Activated CD4-positive, alpha-beta memory T cell treated with anti-CD3 and anti-CD28 coated beads for 36 hours (primary cell): ENCODE measurements around the gene CBY1. TPM values are rescaled to one million over a fixed set of nuclear protein-coding genes. Genes with fewer than 3 reads are reported as not detected.
"Not testable (repeated sequence)": the region's sequence is repeated elsewhere in the genome, so short reads cannot be mapped to it uniquely, and the experiment has no call there.

Experiments
- CTCF ChIA-PET: fragments of 350-600 bp; sonication (Branson Sonifier 250); formaldehyde crosslinking; loops from one replicate; lab custom pipeline; 2021; ENCODE audit warnings: antibody characterized with exemption, inconsistent platforms; lab: Charles Lee
- POLR2A ChIA-PET: fragments of 350-600 bp; sonication (Branson Sonifier 250); formaldehyde crosslinking; loops from one replicate; lab custom pipeline; 2021; ENCODE audit warnings: antibody characterized with exemption; lab: Charles Lee
- DNase-seq: peaks from one replicate; pipeline ENCODE4 v3.0.0-alpha.2; 2020
- H3K27ac Mint-ChIP-seq: one replicate; pipeline ENCODE4 v1.8.0; 2021; ENCODE audit warnings: mixed read lengths
- H3K27me3 Mint-ChIP-seq: one replicate; pipeline ENCODE4 v1.8.0; 2021; ENCODE audit warnings: mixed read lengths
- H3K36me3 Mint-ChIP-seq: one replicate; pipeline ENCODE4 v1.8.0; 2021; ENCODE audit warnings: mixed read lengths
- H3K4me1 Mint-ChIP-seq: one replicate; pipeline ENCODE4 v1.8.0; 2021; ENCODE audit warnings: low read depth, mixed read lengths
- H3K4me3 Mint-ChIP-seq: one replicate; pipeline ENCODE4 v1.8.0; 2021; ENCODE audit warnings: mild to moderate bottlenecking, mixed read lengths
- H3K9me3 Mint-ChIP-seq: one replicate; pipeline ENCODE4 v1.8.0; 2021; ENCODE audit warnings: mixed read lengths
- intact Hi-C: fragments of 100-400 bp; cut with micrococcal nuclease; formaldehyde crosslinking; loops from one replicate; pipeline ENCODE4 v1.15.1; 2023
- total RNA-seq, 2 experiments: library from RNA; stranded (reverse); gene quantifications; one replicate each; pipeline ENCODE4 v1.2.3, GENCODE V29; 2021

CBY1 gene
- total RNA-seq = 10 to 100 TPM in 1 of 2 experiments, 1 to 10 TPM in 1; 9.8 to 14.6 TPM

DNA sequence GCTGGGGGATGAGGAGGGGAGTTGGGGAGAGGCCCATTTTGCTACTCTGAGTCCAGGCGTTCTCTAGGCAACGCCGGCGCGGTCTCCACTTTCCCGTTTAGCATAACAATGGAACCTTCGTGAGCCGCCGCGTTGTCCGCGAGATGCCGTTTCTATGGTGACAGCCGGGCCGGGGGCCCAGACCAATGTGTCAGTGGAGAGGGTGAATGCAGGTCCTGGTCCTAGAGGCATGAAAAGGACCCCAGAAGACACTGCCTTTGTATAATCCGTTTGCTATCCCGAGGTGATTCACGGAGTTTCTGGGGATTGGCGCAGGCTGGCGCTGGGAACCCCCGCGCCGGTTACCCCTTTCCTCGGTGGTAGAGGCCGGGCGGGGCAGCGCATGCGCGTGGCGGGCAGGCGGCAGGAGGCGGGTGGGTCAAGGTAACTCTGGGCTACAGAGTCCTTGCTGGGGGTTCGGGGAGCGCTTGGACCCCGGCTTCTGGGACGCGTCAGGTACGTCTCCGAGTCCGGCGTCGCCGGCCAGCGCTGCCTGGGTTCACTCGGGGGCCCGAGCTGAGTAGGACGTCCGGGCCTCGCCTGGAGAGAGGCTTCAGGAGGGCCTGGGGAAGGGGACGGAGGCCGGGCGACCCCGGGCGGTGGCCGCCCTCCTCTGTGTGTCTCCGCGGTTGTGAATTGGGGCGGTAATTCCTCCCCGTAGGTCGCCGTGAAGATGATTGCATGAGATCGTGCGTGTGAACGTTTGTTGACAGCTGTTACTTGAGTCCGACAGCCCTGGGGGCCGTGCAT, at the start of gene CBY1, which contains the start of gene FAM227A:
Gene CBY1, plus strand, starts transcription at position 383 of the 789 bp plus-strand sequence. CDS start 11,417 bp downstream, outside the sequence.
Gene FAM227A, minus strand, starts transcription at position 137 of the 789 bp plus-strand sequence. CDS start 6,224 bp downstream, outside the sequence.
- H3K27me3 Mint-ChIP-seq = no peaks in the 10 kb centered on the region
- peak within 1 kb of the TSS; percentile 88 for H3K4me3 Mint-ChIP-seq
- DNase-seq = peak; percentile 88
- no peaks in the 10 kb centered on the region for H3K36me3 Mint-ChIP-seq
- ChIA-PET POLR2A (interaction anchor here (0.8 to 1.5 kb wide), 5 partner anchors 25 to 100 kb away, joined by 3 to 4 read pairs (median 3); partner anchors contain the start of genes GTPBP1 and TOMM22), CTCF (interaction anchor here (1.5 kb wide), 1 partner anchor 25 kb away, joined by 11 read pairs; the partner anchor contains the start of gene TOMM22)
- peaks cover 15% of the 10 kb centered on the region for H3K4me1 Mint-ChIP-seq
- H3K27ac Mint-ChIP-seq = peak within 1 kb of the TSS; percentile 96
- intact Hi-C loops = loop anchor here (1.0 to 2.0 kb wide), 3 partner anchors 24 to 218 kb away; partner anchors contain the start of genes GTPBP1 and TOMM22
- no peaks in the 10 kb centered on the region for H3K9me3 Mint-ChIP-seq

DNA sequence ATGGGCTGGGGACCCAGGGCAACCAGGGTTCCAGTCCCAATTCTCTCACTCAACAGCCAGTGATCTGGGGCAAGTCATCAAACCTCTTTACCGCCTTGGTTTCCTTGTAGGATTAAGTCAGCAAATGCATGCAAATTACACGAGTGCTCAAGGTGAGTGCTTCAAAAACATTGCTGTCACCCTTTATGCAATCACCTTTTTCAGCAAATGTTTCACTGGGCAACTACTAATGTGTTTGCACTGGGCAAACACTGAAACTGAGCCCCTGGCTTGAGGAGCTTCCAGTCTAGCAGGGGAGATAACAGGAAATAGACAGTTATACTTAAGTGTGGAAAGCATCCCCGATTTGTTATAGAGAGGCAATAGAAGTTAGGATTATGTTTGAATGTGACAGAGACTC, 48.8 kb upstream of the CBY1 start:
- Mint-ChIP-seq H3K27ac (no peak overlapping the region), H3K36me3 (no peaks in the 10 kb centered on the region), H3K27me3 (peaks cover 4% of the 10 kb centered on the region), H3K4me3 (no peak overlapping the region), H3K9me3 (no peaks in the 10 kb centered on the region), H3K4me1 (no peaks in the 10 kb centered on the region)
- CTCF ChIA-PET = no interaction called here
- POLR2A ChIA-PET = no interaction called here
- intact Hi-C loops = no loop called here
- DNase-seq = no peak

DNA sequence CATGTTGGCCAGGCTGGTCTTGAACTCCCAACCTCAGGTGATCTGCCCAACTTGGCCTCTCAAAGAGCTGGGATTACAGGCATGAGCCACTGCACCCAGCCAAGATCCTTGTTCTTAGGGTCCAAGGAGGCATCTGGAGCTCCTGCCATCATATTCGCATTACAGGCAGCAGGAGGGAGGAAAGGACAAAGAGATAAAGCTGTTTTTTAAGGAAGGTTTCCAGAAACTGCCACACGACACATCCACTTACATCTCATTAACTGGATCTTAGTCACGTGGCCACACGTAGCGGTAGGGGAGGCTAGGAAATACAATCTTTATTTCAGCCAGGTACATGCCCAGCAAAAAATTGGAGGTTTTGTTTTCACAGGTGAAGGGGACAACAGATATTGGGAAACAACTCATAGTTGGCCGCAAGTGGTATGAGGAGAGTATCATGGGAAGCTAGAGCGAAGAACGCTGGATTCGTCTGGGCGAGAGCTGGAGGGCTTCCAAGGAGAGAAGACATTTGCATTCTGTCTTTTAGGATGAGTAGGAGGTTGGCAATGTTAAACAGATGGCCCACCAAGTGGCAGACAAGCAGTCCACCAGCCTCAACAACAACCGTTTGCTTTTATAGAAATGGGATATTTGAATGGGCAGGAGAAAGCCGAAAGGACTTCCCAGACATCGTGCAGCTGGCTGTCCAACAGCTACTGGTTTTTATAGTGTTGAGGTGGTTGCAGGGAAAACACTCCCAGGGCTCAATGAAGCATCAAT, 47.3 kb upstream of the CBY1 start:
- H3K4me1 Mint-ChIP-seq = peaks cover 2% of the 10 kb centered on the region
- H3K9me3 Mint-ChIP-seq = no peaks in the 10 kb centered on the region
- no peak overlapping the region for H3K27ac Mint-ChIP-seq
- POLR2A ChIA-PET = no interaction called here
- H3K4me3 Mint-ChIP-seq = no peak overlapping the region
- peaks cover 4% of the 10 kb centered on the region for H3K27me3 Mint-ChIP-seq
- DNase-seq = no peak
- H3K36me3 Mint-ChIP-seq = no peaks in the 10 kb centered on the region
- intact Hi-C loops = no loop called here
- CTCF ChIA-PET = no interaction called here

DNA sequence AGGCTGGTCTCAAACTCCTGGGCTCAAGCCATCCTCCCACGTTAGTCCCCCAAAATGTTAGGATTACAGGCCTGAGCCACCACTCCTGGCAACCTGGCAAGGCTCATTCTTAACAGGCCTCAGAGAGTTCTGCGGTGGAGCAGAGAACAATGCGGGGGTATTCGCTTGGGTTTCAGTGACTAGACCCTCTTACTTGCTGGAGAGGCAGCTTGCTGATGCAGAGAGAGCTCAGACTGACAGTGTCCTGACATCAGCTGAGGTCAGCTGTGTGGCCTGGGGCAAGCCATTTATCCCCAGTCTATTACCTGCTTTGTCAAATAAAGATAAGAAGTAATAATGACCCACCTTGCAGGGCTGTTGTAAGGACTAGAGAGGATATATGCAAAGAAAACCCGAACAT, 46.2 kb upstream of the CBY1 start:
- DNase-seq = no peak

DNA sequence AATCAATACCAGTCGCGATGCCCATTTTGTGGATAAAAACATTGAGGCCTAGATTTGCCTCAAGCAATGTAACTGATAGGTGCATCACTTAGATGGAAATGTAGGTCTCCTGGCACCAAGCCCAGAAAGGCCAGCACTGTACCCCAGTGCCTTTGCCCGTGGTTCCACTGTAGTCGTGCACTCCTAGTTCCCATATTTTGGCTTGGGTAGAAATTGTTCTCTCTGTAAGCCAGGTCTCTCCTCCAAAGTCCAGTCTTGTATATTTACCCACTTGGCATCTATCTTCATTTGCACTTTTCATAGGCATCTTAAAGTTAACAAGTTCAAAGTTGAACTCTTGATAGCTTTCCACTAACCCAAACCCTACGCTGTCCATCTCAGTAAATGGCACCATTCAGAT, 44.9 kb upstream of the CBY1 start:
- Mint-ChIP-seq H3K9me3 (no peaks in the 10 kb centered on the region), H3K27me3 (peaks cover 11% of the 10 kb centered on the region), H3K4me3 (no peak overlapping the region), H3K4me1 (peaks cover 2% of the 10 kb centered on the region), H3K36me3 (no peaks in the 10 kb centered on the region), H3K27ac (no peak overlapping the region)
- intact Hi-C loops = no loop called here
- CTCF ChIA-PET = no interaction called here
- POLR2A ChIA-PET = no interaction called here
- no peak for DNase-seq

More for the DNA sequence above, 46.2 kb upstream of the CBY1 start:
- POLR2A ChIA-PET = no interaction called here
- no peaks in the 10 kb centered on the region for H3K9me3 Mint-ChIP-seq
- CTCF ChIA-PET = no interaction called here
- peaks cover 6% of the 10 kb centered on the region for H3K27me3 Mint-ChIP-seq
- no peaks in the 10 kb centered on the region for H3K36me3 Mint-ChIP-seq
- no peak overlapping the region for H3K4me3 Mint-ChIP-seq
- intact Hi-C loops = no loop called here
- no peak overlapping the region for H3K27ac Mint-ChIP-seq
- H3K4me1 Mint-ChIP-seq = peaks cover 2% of the 10 kb centered on the region

DNA sequence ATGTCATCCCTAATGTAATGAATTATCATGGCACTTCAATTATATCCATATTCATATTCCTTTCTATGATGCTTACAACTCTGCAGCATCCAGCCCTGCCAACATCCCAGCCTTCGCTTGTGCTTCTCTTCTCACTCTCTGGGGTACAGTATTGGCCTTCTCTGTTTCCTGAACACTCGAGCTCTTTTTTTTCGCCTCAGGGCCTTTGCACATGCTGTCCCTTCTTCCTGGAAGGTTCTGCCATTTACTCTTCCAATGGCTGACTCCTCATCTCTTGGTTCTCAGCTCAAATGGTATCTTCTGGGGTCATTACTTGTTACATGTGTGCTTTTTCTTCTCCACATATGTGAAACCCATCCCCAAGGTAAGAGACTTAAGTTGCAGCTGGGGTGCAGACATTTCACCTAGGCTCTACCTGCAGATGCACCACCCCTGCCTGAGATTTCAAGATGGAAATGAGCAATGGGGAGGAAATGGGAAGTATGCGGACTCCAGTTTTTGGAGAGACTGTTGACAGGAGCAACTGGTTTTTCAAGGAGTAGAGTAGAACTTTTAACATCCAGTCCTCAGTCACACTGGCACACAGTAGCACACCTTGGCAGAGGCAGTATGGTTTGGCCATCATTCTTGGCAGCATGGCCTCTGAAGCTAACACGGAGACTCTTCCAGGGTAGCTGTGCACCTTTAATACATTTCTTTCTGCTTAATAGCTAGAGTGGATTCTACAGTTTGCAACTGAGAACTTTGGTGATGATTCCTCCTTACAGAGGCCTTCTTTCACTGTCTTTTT, 44.0 kb upstream of the CBY1 start:
- H3K27ac Mint-ChIP-seq = no peak overlapping the region
- H3K36me3 Mint-ChIP-seq = no peaks in the 10 kb centered on the region
- peaks cover 15% of the 10 kb centered on the region for H3K27me3 Mint-ChIP-seq
- peaks cover 2% of the 10 kb centered on the region for H3K4me1 Mint-ChIP-seq
- H3K4me3 Mint-ChIP-seq = no peak overlapping the region
- CTCF ChIA-PET = no interaction called here
- no peak for DNase-seq
- H3K9me3 Mint-ChIP-seq = no peaks in the 10 kb centered on the region
- intact Hi-C loops = no loop called here
- POLR2A ChIA-PET = no interaction called here

DNA sequence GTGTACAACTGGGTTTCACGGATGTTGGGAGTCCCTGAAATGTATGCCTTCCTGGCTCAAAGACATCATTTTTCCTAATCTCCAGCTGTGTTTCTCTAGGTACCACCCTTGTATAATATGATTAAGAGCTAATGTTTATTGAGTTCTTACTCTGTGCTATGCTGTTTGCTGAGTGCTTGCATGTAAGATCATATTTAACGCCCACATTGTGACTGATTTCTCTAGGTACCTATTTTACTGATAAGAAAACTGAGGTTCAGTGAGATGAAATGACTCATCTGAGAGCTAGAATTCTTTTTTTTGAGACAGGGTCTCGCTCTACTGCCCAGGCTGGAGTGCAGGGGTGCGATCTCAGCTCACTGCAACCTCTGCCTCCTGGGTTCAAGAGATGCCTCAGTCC, 42.9 kb upstream of the CBY1 start:
- Mint-ChIP-seq H3K27ac (no peak overlapping the region), H3K4me3 (no peak overlapping the region), H3K4me1 (peaks cover 2% of the 10 kb centered on the region), H3K9me3 (peaks cover 12% of the 10 kb centered on the region), H3K36me3 (peaks cover 3% of the 10 kb centered on the region), H3K27me3 (peaks cover 11% of the 10 kb centered on the region)
- ChIA-PET POLR2A (interaction anchor here (1.1 kb wide), 1 partner anchor 43 kb away, joined by 3 read pairs; the partner anchor contains the start of gene CBY1), CTCF (interaction anchor here (0.6 to 1.1 kb wide), 2 partner anchors 68 to 141 kb away, joined by 3 to 7 read pairs; partner anchors contain the start of gene TOMM22)
- DNase-seq = no peak
- intact Hi-C loops = no loop called here

DNA sequence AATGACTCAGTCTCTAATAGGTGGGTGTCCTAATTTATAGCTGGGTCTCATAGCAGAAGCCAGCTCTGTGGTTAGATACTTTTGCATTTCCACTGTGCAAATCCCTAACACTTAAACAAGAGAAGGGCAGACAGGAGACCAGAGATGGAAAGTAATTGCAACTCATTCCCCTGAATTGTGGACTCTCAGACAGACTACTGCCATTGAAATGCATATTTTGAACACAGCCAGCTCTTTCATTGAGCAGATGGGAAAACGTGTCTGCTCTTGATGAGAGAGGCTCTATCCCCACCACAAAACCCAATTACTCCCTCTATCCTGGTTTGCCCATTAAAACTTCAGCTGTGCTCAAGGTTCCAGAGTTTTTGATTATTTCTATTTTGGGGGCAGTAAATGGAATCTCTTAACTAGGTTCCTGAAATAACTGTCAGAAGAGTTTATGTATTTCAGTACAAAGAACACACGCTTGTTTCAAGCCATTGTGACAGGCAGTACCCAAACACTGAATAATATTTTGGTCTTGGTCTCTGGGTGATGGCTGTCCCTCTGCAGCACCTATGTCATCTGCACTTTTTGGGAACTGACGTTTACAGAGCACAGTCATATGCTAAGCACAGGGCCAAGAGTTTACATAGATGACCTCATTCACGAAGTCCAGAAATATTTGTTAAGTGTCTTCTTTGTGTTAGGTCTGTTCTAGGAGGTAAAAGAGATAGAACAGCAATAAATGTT, 41.9 kb upstream of the CBY1 start:
- peaks cover 2% of the 10 kb centered on the region for H3K4me1 Mint-ChIP-seq
- peaks cover 14% of the 10 kb centered on the region for H3K27me3 Mint-ChIP-seq
- H3K36me3 Mint-ChIP-seq = peaks cover 6% of the 10 kb centered on the region
- peaks cover 16% of the 10 kb centered on the region for H3K9me3 Mint-ChIP-seq
- no peak overlapping the region for H3K27ac Mint-ChIP-seq
- no peak overlapping the region for H3K4me3 Mint-ChIP-seq
- POLR2A ChIA-PET = interaction anchor here (1.1 kb wide), 1 partner anchor 43 kb away, joined by 3 read pairs; the partner anchor contains the start of gene CBY1
- DNase-seq = no peak
- CTCF ChIA-PET = interaction anchor here (1.1 kb wide), 1 partner anchor 67 kb away, joined by 7 read pairs; the partner anchor contains the start of gene TOMM22
- intact Hi-C loops = no loop called here

DNA sequence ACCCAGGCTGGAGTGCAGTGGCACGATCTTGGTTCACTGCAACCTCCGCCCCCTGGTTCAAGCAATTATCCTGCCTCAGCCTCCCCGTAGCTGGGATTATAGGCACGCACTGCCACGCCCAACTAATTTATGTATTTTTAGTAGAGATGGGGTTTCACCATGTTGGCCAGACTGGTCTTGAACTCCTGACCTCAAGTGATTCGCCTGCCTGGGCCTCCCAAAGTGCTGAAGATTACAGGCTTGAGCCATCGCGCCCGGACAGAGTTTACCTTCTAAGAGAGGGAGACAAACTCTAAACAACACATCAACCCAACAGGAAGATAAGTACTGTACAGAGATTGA, 41.4 kb upstream of the CBY1 start:
- POLR2A ChIA-PET, H3K36me3 Mint-ChIP-seq: not testable (repeated sequence)

DNA sequence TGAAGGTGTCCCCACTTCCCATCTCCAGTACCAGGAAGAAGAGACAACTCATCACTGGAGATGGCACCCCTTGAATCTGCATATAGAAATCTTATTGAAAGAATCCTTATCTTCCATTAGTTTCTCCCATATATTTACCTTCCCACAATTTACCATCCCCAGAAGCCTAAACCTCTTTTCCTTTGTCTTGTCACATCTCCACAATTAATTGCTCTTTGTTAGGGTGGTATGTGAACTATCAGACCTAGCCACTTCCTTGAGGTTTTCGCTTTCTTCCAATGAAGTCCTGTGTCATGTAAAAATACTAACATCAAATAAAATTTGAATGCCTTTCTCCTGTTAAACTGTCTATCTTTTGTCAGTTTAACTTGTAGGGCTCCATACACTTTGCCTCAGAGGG, 38.2 kb upstream of the CBY1 start:
- peaks cover 2% of the 10 kb centered on the region for H3K4me1 Mint-ChIP-seq
- H3K9me3 Mint-ChIP-seq = peaks cover 16% of the 10 kb centered on the region
- intact Hi-C loops = no loop called here
- H3K27ac Mint-ChIP-seq = no peak overlapping the region
- peaks cover 14% of the 10 kb centered on the region for H3K27me3 Mint-ChIP-seq
- no peak overlapping the region for H3K4me3 Mint-ChIP-seq
- no peak for DNase-seq
- CTCF ChIA-PET = no interaction called here
- H3K36me3 Mint-ChIP-seq = peaks cover 6% of the 10 kb centered on the region
- POLR2A ChIA-PET = no interaction called here

More for the DNA sequence above, 41.4 kb upstream of the CBY1 start:
- H3K4me3 Mint-ChIP-seq, H3K4me1 Mint-ChIP-seq, H3K27ac Mint-ChIP-seq, CTCF ChIA-PET, DNase-seq, intact Hi-C loops: not testable (repeated sequence)
- Mint-ChIP-seq H3K9me3 (peaks cover 16% of the 10 kb centered on the region), H3K27me3 (peaks cover 14% of the 10 kb centered on the region)

DNA sequence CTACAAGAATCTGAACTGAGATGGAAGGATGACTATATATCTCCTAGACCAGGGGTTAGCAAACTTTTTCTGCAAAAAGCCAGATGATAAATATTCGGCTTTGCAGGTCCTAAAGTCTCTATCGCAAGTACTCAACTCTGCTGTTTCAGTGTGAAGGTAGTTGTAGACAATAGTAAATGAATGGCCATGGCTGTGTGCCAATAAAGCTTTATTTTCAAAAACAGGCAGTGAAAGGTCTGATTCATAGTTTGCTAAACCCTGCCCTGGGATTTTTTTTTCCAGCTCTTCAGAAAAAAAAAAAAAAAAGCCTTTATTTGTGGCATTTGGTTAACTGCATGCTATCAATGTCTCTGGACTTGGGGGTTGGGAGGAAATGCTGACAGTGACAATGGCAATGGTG, 37.8 kb upstream of the CBY1 start:
- Mint-ChIP-seq H3K9me3 (peaks cover 16% of the 10 kb centered on the region), H3K36me3 (peaks cover 6% of the 10 kb centered on the region)
- intact Hi-C loops = no loop called here

More for the DNA sequence above, 37.8 kb upstream of the CBY1 start:
- no peak for DNase-seq
- Mint-ChIP-seq H3K4me3 (no peak overlapping the region), H3K27ac (no peak overlapping the region), H3K27me3 (peaks cover 14% of the 10 kb centered on the region), H3K4me1 (no peaks in the 10 kb centered on the region)
- CTCF ChIA-PET = interaction anchor here (0.6 kb wide), 1 partner anchor 430 kb away, joined by 5 read pairs; no protein-coding TSS in a partner anchor
- POLR2A ChIA-PET = no interaction called here
